GM18909 (cell line): ENCODE results near the gene CEMIP.

ENCODE experiments used
- ATAC-seq: cut with Tn5 transposase; IDR thresholded peaks from one replicate; pipeline ENCODE4 v1.9.1; 2021; ENCODE audit warnings: mild to moderate bottlenecking; ENCODE audit not compliant: unreplicated experiment, poor library complexity

CEMIP gene

DNA sequence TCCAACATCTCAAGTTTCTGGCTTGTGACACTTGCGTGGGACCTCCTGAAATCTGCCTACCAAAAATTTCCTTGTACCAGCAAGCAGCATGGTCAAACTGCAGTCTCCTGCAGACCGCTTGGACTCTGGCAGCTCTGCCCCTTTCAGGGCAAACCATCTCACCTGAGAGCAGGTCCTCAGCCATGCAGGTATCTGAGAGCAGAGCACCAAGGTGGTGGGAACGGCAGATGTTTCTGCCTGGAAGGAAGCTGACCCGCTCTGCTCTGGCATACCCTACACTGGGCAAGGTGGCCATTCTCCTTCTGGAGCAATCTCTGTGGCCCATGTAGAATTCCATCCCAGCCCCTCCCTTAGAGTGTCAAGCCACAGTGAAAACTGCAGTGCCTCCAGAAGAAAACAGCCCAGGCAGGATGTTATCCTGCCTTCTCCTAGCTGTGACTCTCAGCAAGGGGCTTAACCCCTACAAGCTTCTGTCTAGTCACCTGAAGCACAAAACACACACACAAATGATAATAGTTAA lies 188.9 kb downstream of the CEMIP start:
- no peak for ATAC-seq

DNA sequence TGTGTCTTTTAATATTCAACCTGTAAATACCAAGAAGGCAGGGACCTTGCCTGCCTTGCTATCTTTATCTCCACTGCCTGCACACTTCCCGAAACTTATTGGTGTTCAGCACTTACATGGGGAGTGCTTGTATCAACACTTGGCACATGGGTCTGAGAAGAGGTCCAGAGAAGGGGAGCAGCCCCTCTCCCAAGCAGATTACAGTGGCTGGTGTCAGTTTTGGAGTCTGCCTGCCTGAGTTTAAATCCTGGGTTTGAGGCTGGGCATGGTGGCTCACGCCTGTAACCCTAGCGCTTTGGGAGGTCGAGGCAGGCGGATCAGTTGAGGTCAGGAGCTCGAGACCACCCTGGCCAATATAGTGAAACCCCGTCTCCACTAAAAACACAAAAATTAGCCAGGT lies 190.1 kb downstream of the CEMIP start:
- ATAC-seq: no peak

DNA sequence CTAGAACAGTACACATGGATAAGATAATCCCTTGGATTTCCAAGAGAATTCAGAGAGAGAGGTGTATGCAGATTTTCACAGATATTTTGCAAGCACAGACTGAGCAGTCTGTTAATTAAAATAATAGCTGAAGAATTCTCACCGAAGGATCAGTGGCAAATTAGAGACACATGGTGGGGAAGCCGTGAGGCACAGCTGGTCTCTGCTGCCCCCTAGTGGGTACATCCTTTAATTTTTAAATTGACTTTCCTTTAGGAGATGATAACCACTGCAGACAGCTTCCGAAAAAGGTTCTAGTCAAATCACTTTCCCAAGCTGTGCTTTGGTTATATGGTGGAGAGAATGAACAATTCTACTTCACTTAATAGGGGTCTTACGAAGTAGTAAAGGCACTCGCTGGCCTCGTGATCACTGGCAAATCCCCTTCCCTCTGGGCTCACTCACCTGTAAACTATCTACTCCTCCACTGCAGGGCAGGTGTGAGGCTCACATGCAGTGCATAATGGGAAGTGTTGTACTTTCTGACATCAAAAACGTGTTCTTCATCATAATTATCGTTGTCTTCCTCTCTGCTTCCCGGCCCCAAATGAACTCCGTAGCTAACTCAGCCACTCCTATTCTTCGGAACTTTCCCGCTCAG lies 191.0 kb downstream of the CEMIP start:
- peak; percentile 54 for ATAC-seq

DNA sequence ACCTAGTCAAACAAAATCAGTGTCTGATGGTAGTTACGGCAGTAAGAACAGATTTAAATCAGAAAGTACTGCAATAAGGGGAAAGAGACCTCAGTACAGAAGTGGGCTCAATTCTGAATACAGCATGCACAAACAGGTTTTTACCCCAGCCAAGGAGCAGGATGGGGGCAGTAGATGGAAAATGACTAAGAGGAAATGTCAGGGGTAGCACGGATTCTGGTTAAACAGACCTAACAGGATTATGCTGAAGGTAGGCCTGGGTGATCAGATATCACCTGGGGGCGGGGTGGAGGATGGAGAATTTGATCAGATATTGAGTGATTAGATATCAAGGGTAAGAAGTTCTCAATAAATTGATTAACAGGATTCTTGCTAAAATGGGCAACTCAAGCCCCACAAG lies 191.5 kb downstream of the CEMIP start:
- no peak for ATAC-seq

DNA sequence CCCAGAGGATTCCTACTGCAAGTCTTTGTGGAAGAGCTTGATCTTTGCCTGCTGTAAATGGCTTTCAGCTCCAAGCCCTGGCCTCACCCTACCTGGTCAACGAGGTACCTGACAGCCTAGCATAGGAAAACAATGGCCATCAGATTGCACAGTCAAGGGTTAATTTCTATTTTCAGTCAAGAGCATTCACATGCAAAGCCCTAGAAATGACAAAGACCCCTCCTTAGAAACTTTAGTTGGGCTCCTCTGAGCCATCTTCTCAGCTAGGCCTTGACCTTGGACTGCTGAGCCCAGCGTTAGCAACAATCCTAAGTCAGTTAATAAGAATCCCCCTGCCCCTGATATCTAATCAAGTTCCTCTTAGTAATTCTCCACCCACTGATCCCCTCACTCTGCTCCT lies 192.0 kb downstream of the CEMIP start:
- no peak for ATAC-seq

DNA sequence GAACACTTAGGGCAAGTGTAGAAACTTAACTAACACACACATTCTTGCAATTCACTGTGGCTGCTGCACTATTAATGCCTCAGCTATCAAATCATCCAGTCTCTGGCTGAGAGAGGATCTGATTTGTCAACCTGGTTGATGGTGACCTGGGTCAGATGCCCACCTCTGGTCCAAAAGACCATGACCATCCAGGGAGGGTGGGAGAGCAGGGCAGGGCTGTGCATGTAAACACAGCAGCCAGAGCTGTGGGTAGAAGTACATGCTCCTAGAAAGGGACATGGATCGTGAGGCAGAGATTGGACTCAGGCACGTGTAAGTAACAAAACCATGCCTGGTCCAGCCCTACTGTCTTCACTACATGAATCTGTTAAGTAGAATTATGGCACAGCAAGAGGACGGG lies 193.1 kb downstream of the CEMIP start:
- no peak for ATAC-seq

DNA sequence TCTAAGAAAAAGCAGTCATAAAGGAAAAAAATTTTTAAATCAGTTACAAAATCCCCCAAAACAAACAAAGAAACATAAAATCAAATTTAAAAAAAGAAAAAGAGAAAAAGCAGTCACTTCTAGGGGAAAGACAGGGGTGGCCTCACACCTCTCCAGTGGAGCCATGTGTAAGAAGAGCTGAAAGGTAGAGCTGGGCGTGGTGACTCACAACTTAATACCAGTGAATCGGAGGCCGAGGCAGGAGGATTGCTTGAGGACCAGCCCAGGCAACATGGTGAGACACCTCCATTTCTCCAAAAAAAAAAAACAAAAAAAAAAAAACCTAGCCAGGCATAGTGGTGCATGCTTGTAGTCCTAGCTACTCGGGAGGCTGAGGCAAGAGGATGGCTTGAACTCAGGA lies 195.7 kb downstream of the CEMIP start:
- no peak for ATAC-seq

DNA sequence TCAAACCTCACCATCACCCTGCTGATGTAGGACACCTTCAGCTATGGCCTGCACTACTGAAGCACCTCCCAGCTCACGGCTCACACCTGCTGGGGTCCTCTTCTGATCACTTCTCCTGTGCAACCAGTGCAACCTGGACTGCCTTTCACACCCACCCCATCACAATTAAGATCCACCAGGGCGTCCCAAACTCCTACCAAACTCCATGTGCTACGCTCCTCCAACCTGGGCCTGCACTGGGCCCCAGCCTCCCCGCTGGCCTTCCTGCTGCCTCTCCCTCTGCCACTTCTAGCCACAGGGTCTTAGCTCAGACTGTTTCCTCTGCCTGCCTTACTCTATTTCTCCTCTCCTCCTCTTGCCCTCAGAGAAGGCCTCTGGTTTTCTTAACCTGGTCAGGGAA lies 197.7 kb downstream of the CEMIP start:
- no peak for ATAC-seq

DNA sequence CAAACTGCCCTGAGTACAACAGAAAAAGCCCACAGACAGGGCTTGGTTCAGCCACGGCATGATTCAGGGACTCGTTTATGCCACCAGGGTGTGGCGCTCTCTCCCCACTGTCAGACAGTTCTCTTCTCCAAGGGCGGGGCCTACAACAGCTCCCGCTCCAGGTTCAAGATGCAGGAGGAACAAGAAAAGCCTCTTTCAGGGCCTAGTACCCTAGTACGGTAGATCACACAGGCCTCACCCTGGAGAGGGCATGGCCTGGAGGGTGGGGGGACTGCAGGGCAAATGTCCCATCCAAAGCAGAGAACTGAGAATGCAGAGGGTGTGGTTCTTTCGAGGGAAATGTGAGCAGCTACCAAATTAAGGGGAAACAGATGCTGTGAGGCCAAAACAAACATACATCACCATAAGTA lies 198.5 kb downstream of the CEMIP start:
- no peak for ATAC-seq

DNA sequence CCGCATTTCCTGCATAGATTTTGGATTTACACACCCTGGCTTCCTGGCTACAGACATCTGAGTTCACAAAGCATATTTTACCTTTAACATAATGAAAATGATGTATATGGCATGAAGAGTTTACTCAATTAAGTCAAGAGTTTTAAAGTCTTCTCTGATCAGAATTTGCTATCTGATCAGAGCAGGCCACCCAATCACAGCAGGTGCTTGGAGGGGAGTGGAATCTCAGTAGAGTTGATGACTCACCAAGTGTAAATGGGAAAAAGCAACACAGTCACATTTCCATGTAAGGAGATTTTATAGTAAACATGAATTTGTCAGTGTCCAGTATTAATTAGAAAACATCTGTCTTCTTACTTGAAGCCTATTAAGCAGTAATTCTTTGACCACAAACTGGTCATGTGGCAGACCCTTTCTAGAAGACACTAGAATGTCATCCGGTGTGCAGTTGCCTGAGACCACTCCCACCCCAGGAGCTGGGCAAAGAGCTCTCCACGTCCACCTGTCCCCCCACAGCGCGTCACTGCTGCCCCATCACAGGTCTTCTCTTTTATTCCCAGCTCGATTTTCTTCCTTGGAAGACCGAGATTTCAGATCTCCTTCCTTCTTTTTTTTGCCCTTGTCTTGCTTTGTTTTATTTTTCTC lies 199.6 kb downstream of the CEMIP start:
- no peak for ATAC-seq

DNA sequence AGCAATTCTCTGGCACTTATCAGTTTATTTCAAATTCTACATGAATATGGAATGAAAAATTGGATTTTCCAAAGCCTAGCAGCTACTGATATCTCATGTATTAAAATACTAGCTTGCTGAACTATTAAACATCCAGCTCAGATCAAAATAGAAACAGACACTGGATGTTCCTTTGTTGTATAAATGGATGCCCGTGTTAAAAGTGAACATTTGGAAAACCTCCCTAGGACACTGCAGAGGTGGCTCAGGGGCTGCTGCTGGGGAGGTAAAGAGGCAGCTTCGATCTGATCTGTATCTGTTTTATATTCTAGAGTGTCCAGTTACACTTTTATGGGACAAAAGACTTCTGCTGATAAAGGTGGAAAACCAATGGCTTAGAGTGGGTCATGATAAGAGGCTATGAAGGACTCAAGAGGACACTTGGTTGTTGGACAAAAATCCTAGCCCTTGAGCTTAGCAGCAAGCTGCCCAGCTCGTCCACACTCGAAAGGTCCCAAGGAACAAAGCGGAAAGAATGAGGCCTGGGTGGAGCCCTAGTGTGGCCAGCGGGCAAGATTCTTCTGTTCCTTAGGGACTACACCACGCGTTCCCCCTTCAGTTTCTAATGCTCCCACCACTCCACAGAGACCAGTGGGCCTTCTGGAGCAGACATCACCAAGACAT lies 200.5 kb downstream of the CEMIP start:
- no peak for ATAC-seq

DNA sequence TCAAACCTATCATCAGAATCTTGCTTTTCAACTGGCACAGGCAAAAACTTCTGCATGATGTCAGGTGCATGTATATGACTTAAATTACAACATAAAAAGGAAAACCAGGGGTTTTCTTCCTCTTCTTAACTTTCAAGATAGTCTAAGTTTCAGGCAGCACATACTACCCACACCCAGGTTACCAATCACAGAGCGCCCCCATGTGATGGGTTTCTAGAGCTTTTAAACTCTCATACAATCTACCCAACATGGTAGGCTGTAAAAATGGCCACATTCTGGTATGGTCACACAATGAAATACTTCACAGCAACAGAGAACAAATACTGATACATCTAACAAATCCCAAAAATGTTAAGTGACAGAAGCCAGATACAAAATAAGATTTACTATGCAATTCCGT lies 203.0 kb downstream of the CEMIP start:
- ATAC-seq: no peak

DNA sequence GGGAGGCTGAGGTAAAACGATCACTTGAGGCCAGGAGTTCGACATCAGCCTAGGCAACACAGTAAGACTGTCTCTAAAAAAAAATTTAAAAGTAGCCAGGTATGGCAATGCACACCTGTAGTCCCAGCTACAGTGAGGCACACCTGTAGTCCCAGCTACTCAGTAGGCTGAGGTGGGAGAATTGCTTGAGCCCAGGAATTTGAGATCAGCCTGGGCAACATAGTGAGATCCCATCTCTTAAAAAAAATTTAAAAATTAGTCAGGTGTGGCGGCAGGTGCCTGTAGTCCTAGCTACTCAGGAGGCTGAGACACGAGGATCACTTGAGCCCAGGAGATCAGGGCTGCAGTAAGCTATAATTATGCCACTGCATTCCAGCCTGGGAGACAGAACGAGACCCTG lies 203.7 kb downstream of the CEMIP start:
- no peak for ATAC-seq

DNA sequence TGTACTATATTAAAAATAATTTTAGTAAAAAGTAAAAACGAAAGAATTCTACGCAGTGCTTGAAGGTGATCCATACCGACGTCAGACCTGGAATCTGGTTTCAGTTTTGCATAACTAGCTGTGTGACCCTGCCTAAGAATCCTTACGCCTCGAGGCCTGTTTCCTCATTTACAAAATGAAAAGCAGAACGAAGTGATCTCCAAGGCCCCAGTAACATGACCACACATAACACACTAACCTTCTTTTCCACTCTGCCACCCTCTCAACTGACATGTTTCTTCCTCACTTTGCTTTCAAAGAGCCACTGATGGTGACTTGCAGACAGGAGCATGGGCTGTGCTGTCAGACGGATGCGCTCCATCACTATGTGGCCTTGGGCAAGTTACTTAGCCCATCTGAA lies 205.7 kb downstream of the CEMIP start:
- no peak for ATAC-seq

DNA sequence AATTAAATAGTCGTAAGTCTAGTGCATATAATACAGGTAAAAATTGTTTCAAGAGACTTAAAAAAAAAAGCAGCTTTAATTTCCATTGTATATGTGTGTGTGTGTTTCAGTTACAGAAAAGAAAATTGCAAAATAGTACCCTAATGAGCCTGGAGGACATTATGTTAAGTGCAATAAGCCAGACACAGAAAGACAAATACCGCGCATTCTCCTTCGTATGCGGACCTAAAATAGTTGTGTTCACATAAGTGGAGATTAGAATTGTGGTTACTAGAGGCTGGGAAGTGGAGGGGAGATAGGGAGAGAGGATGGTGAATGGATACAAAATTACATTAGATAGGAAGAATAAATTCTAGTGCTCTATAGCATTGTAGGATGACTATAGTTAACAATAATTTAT lies 206.8 kb downstream of the CEMIP start:
- no peak for ATAC-seq

DNA sequence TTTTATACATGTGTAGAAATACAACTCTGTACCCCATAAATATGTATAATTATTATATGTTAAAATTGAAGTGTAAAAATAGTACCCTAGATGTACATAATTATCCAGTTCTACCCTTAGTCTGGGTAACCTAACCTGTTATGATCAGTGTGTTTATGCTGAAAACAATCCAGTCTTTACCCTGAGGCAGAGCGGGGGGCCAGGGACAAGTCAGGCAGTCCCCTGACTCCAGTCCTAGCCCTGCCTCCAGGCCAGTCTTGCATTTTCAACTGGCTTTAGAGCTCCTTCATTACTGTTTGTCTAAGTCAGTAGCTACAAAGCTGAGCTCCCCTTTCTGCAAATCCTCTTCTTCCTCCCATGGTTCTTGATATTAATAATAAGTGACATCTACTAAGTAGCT lies 207.3 kb downstream of the CEMIP start:
- ATAC-seq: no peak

DNA sequence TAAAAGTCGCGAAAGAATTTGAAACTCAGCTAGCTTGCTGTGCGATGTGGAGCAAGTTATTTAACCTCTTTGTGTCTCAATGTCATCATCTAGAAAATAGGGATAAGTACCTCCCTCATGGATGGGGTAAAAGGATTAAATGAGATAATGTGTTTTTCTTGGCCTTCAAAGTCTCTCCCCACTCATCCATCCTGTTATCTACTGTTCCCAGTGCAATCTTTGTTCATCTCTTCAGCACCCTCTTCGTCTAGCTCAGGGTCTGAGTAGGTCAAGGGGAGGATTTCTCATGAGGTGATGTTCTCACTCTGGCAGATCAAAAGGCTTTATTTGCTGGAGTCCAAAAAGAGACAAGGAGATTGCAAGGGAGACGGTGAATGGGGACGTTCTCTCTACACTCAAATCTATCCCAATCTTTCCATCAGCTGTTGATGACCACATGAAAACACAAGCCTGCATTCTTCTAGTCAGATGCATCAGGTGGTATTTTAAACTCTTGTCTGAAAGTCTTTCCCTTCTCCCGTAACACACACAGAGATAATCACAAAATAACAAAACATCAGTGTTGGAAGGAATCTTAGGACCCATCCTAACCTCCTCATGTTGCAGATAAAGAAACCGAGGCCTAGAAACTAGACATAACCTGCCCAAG lies 209.1 kb downstream of the CEMIP start:
- ATAC-seq: no peak

DNA sequence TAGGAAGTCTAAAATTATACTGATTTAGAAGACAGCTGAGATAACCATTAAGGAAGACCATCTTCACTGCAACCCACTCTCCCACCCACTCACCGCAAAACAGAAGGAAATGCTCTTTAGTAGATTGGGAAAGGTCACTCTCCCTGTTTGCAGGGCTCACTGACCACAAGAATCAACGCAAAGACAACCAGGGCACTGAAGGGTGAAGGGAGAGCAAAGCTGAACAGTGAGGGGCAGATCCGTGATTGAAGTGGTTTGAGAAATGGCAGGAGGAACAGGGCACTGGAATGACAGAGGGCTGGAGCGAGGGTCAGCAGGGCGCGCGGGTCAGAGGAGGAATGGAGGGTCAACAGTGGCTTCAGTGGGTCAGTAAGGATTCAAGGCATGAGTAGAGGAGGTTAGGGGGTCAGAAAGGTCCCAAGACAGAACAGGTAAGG lies 209.9 kb downstream of the CEMIP start:
- ATAC-seq: peak; percentile 8

DNA sequence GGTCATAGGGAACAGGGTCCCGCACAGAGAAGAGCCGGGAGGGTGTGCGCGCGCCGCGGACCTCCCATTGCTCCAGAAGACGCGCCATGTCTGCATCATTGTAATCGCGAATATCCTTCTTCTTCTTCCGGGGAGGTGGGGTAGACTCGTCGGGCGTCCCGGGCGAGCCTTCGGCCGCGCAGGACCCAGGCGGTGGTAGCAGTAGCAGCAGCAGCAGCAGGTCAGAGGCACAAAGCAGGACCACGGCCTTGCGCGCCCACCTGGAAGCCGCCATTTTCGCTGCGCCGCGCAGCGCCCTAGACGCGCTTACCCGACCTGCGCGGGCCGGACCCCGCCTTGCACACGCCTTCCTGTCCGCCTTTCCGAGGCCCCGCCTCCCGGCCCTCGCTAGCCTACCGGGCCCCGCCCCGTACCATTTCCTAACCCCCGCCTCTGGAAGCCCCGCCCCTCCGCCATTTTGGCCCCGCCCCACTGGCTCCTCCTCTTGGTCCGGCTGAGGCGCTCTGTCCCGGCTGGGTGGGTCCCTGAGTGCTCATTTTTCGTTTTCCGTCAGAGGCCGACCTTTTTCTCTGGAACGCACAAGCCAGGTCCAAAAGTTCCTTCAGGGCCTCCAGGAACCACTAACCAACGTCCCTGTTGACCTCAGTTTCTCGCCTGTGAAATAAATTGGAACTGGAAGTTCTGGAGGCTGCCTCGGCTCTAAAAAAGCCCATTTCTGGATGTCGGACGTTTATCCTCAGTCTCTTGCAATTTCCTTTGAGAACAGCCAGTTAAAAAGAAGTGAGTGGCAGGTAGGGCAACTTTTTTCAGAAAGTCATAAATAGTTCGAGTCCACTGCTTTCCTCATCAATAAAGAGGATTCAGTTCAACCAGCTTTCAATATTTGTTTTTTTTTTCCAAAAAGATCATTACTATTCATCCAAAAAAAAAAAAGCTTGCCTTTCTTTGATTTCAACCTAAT lies 210.6 kb downstream of the CEMIP start, which contains the start of gene MESD:
Gene MESD, minus strand, starts transcription at position 302 of the 961 bp plus-strand sequence. Its CDS starts 28 bp downstream, at position 274.
- peak; percentile 97 for ATAC-seq

DNA sequence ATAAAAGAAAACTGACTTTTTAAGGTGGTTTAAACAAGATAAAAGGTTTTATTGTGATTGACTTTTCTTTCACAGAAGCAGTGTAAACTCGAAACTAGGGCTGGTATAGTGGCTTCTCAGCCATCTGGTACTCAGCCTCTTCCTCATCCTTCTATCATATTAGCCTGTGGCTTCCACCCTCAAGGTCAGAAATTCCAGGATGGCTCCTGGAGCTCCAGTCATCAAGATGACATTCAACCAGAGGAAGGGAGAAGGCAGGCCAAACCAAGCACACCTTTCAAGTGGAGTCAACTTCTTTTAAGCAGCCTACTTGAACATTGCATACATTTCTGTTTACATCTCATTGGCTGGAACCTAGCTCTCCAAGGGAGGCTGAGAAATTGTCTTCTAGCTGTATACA lies 211.8 kb downstream of the CEMIP start:
- ATAC-seq: no peak
